ENCODE data around the gene FUT8. TPM values are rescaled to one million over a fixed set of nuclear protein-coding genes. Genes with fewer than 3 reads are reported as not detected.

FUT8 gene
- total RNA-seq, 1 experiment from 2014 or later, result 42.3 TPM

- TF ChIP-seq CEBPB (IDR thresholded peaks at IDR 0.05; ENCODE audit: low read depth), result no peak
- TF ChIP-seq ZFX (IDR thresholded peaks at IDR 0.05), result no peak
- no peak for TF ChIP-seq POLR2AphosphoS5 (IDR thresholded peaks at IDR 0.05; ENCODE audit: low read depth, low read length)
- no peak for TF ChIP-seq SRF (IDR thresholded peaks at IDR 0.05; ENCODE audit: low read depth)
- no peak for TF ChIP-seq EZH2phosphoT487 (IDR thresholded peaks at IDR 0.05; ENCODE audit: borderline replicate concordance)
- TF ChIP-seq ATF3 (IDR thresholded peaks at IDR 0.05), result no peak
- no peak for TF ChIP-seq MAX (IDR thresholded peaks at IDR 0.05)
- TF ChIP-seq EZH2 (IDR thresholded peaks at IDR 0.05), result no peak
- no peak for TF ChIP-seq SIN3A (IDR thresholded peaks at IDR 0.05; ENCODE audit: low read depth)
- TF ChIP-seq, protein P1, sequence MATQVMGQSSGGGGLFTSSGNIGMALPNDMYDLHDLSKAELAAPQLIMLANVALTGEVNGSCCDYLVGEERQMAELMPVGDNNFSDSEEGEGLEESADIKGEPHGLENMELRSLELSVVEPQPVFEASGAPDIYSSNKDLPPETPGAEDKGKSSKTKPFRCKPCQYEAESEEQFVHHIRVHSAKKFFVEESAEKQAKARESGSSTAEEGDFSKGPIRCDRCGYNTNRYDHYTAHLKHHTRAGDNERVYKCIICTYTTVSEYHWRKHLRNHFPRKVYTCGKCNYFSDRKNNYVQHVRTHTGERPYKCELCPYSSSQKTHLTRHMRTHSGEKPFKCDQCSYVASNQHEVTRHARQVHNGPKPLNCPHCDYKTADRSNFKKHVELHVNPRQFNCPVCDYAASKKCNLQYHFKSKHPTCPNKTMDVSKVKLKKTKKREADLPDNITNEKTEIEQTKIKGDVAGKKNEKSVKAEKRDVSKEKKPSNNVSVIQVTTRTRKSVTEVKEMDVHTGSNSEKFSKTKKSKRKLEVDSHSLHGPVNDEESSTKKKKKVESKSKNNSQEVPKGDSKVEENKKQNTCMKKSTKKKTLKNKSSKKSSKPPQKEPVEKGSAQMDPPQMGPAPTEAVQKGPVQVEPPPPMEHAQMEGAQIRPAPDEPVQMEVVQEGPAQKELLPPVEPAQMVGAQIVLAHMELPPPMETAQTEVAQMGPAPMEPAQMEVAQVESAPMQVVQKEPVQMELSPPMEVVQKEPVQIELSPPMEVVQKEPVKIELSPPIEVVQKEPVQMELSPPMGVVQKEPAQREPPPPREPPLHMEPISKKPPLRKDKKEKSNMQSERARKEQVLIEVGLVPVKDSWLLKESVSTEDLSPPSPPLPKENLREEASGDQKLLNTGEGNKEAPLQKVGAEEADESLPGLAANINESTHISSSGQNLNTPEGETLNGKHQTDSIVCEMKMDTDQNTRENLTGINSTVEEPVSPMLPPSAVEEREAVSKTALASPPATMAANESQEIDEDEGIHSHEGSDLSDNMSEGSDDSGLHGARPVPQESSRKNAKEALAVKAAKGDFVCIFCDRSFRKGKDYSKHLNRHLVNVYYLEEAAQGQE (IDR thresholded peaks at IDR 0.05; ENCODE audit: low read depth), result no peak
- TF ChIP-seq RAD21 (IDR thresholded peaks at IDR 0.05; ENCODE audit: low read depth), result no peak
- TF ChIP-seq CBX3 (IDR thresholded peaks at IDR 0.05; ENCODE audit: low read depth), result no peak
- no peak for TF ChIP-seq ELF1 (IDR thresholded peaks at IDR 0.05; ENCODE audit: borderline replicate concordance, low read depth)
- H3K79me2 ChIP-seq (ENCODE audit: insufficient read depth, low read length), result peaks cover 3% of the 10 kb centered on the region
- ATAC-seq (no peak), DNase-seq (ENCODE audit: low read depth, low spot score) (no peak)
- no peaks in the 10 kb centered on the region for H4K20me1 ChIP-seq (ENCODE audit: insufficient read depth)
- H3K4me3 ChIP-seq (replicated peaks in 1 of 2; ENCODE audit: low read depth in 1 of 2, low read length in 2 of 2), result no peak overlapping the region
- no peaks in the 10 kb centered on the region for H3K9me3 ChIP-seq (ENCODE audit: control insufficient read depth in 1 of 2, insufficient read depth in 1 of 2, low read depth in 1 of 2, low read length in 2 of 2)
- H3K9ac ChIP-seq (ENCODE audit: low read length), result no peak overlapping the region
- no peaks in the 10 kb centered on the region for H3K36me3 ChIP-seq (ENCODE audit: control insufficient read depth in 1 of 2, insufficient read depth in 2 of 2, low read length in 2 of 2)
- ChIA-PET POLR2A (no interaction called here), RAD21 (ENCODE audit: low non-redundant PET in 1 of 2, low total read pairs in 2 of 2, uncharacterized antibody in 2 of 2, unreplicated experiment in 2 of 2) (no interaction called here), CTCF (no interaction called here)
- H2AFZ ChIP-seq (ENCODE audit: low read depth, low read length, poor library complexity, severe bottlenecking), result no peak overlapping the region
- intact Hi-C loops (cut with micrococcal nuclease), result no loop called here
- H3K4me2 ChIP-seq (ENCODE audit: low read length), result no peak overlapping the region
- no TSS peak for BruUV-seq (replicated peaks)
- no peaks in the 10 kb centered on the region for H3K4me1 ChIP-seq (ENCODE audit: control insufficient read depth in 1 of 2, insufficient read depth in 2 of 2, low read length in 2 of 2)
- H3K27ac ChIP-seq (ENCODE audit: low read depth, low read length), result no peak overlapping the region
- H3K27me3 ChIP-seq (ENCODE audit: insufficient read depth, low read length), result no peaks in the 10 kb centered on the region
- no peaks in the 10 kb centered on the region for H3K9me2 ChIP-seq (ENCODE audit: insufficient read depth)
Observed at GRCh38 chr14:65440230-65440629, 27.7 kb downstream of the FUT8 start.

Data from HCT116 (cell line).